HepG2 (cell line): ENCODE results near the gene SMAD6. TPM values are rescaled to one million over a fixed set of nuclear protein-coding genes. Genes with fewer than 3 reads are reported as not detected.

ENCODE experiments used
- BRD4 ChIP-seq: sonication (generic); formaldehyde crosslinking; IDR thresholded peaks from 2 replicates; pipeline ENCODE4 v1.4.0; 2020; ENCODE audit warnings: missing genetic modification reagents
- CEBPG ChIP-seq: IDR thresholded peaks from 2 replicates; pipeline ENCODE4 v1.6.1; 2016
- IRF2 ChIP-seq: IDR thresholded peaks from 2 replicates; pipeline ENCODE4 v1.6.1; 2018; ENCODE audit warnings: missing genetic modification reagents, missing compliant biosample characterization
- KDM2A ChIP-seq: sonication (generic); formaldehyde crosslinking; IDR thresholded peaks from 2 replicates; pipeline ENCODE4 v1.4.0; 2020; ENCODE audit warnings: low read depth, missing genetic modification reagents, borderline replicate concordance
- KMT2A ChIP-seq: sonication (generic); formaldehyde crosslinking; IDR thresholded peaks from 2 replicates; pipeline ENCODE4 v1.4.0; 2020; ENCODE audit warnings: missing genetic modification reagents
- MAZ ChIP-seq, 2 experiments: sonication (generic) in 1 of 2; formaldehyde crosslinking in 1 of 2; IDR thresholded peaks; 2 replicates each; pipeline versions ENCODE4 v1.5.0 to v1.6.1; 2012 to 2020; ENCODE audit warnings: low read depth in 2 of 2, mild to moderate bottlenecking in 2 of 2, borderline replicate concordance in 1 of 2, improper control_type of control experiment in 1 of 2, low read length in 1 of 2, missing genetic modification reagents in 1 of 2, moderate library complexity in 1 of 2
- MEF2D ChIP-seq: sonication (generic); formaldehyde crosslinking; IDR thresholded peaks from 2 replicates; pipeline ENCODE4 v1.5.1; 2020; ENCODE audit warnings: mild to moderate bottlenecking, missing genetic modification reagents
- MTERF4 ChIP-seq: sonication (generic); formaldehyde crosslinking; IDR thresholded peaks from 2 replicates; pipeline ENCODE4 v1.8.0; 2023; ENCODE audit warnings: mild to moderate bottlenecking, missing genetic modification reagents
- MXD4 ChIP-seq: IDR thresholded peaks from 2 replicates; pipeline ENCODE4 v1.6.1; 2016; ENCODE audit warnings: mild to moderate bottlenecking, missing biosample characterization, missing genetic modification reagents
- PHF8 ChIP-seq: sonication (generic); formaldehyde crosslinking; IDR thresholded peaks from 2 replicates; pipeline ENCODE4 v1.5.0; 2020; ENCODE audit warnings: missing genetic modification reagents
- POLR2G ChIP-seq: fragments of 200-400 bp; formaldehyde crosslinking; IDR thresholded peaks from 2 replicates; pipeline ENCODE4 v1.6.1; 2018; ENCODE audit warnings: mild to moderate bottlenecking, low read depth, low read length, moderate library complexity
- RAD21 ChIP-seq: fragments of 450-650 bp; formaldehyde crosslinking; IDR thresholded peaks from 2 replicates; pipeline ENCODE4 v1.5.0; 2020; ENCODE audit warnings: mild to moderate bottlenecking
- RXRA ChIP-seq: sonication (generic); formaldehyde crosslinking; IDR thresholded peaks from 2 replicates; pipeline ENCODE4 v1.5.1; 2020; ENCODE audit warnings: missing genetic modification reagents
- SRSF1 ChIP-seq: fragments of 200-400 bp; formaldehyde crosslinking; optimal IDR thresholded peaks from 2 replicates; pipeline ENCODE3; 2017; ENCODE audit warnings: mild to moderate bottlenecking, low read depth, low read length, moderate library complexity
- TARDBP ChIP-seq: sonication (generic); formaldehyde crosslinking; IDR thresholded peaks from 2 replicates; pipeline ENCODE4 v1.8.0; 2022; ENCODE audit warnings: mild to moderate bottlenecking, missing genetic modification reagents
- XBP1 ChIP-seq: sonication (generic); formaldehyde crosslinking; IDR thresholded peaks from 2 replicates; pipeline ENCODE4 v1.5.0; 2020; ENCODE audit warnings: missing genetic modification reagents
- YEATS2 ChIP-seq: sonication (generic); formaldehyde crosslinking; IDR thresholded peaks from 2 replicates; pipeline ENCODE4 v1.4.0; 2020; ENCODE audit warnings: missing genetic modification reagents, borderline replicate concordance
- ZMYM2 ChIP-seq: sonication (generic); formaldehyde crosslinking; IDR thresholded peaks from 2 replicates; pipeline ENCODE4 v1.8.0; 2022; ENCODE audit warnings: mild to moderate bottlenecking, missing genetic modification reagents
- ZNF20 ChIP-seq: sonication (generic); formaldehyde crosslinking; IDR thresholded peaks from 2 replicates; pipeline ENCODE4 v1.4.0; 2020; ENCODE audit warnings: mild to moderate bottlenecking, moderate library complexity, missing genetic modification reagents
- ZNF3 ChIP-seq: IDR thresholded peaks from 2 replicates; pipeline ENCODE4 v1.7.0; 2017; ENCODE audit warnings: inconsistent platforms
- ZNF382 ChIP-seq: sonication (generic); formaldehyde crosslinking; IDR thresholded peaks from 2 replicates; pipeline ENCODE4 v1.5.0; 2020; ENCODE audit warnings: missing genetic modification reagents, mild to moderate bottlenecking, borderline replicate concordance
- ZSCAN12 ChIP-seq: sonication (generic); formaldehyde crosslinking; IDR thresholded peaks from 2 replicates; pipeline ENCODE4 v1.9.0; 2021; ENCODE audit warnings: mild to moderate bottlenecking, missing genetic modification reagents
- polyA plus RNA-seq, 8 experiments: library from polyadenylated mRNA; depleted of rRNA in 3 of 8; stranded (reverse) in 7 of 8; unstranded in 1 of 8; fragments of >200 nt; fragmentation: Illumina TruSeq in 4 of 8; extraction: Trizol in 4 of 8; gene quantifications; 2 replicates each; pipeline versions ENCODE4 v1.2.1 to v1.2.3, GENCODE V29; 2011 to 2016; ENCODE audit warnings: low read depth in 4 of 8, missing spikeins in 1 of 8, mixed read lengths in 1 of 8; ENCODE audit not compliant: insufficient read depth in 1 of 8
- total RNA-seq, 5 experiments: library from RNA; depleted of rRNA; stranded (reverse); fragments of >200 nt; fragmentation: Illumina TruSeq; extraction: Trizol; gene quantifications; 2 replicates each; pipeline ENCODE4 v1.2.3, GENCODE V29; 2016; ENCODE audit warnings: low read depth in 1 of 5
- TF ChIP-seq, protein P1 (sequence below): sonication (generic); formaldehyde crosslinking; IDR thresholded peaks from 2 replicates; pipeline ENCODE4 v1.5.0; 2020; ENCODE audit warnings: missing genetic modification reagents
- TF ChIP-seq, protein P2 (sequence below): sonication (generic); formaldehyde crosslinking; IDR thresholded peaks from 2 replicates; pipeline ENCODE4 v1.4.0; 2020; ENCODE audit warnings: missing genetic modification reagents
- TF ChIP-seq, protein P3 (sequence below): IDR thresholded peaks from 2 replicates; pipeline ENCODE4 v1.6.1; 2016; ENCODE audit warnings: missing genetic modification reagents, missing compliant biosample characterization

Gene SMAD6
- total and polyA plus RNA-seq, 2 of the 13 experiments (the other 11 are each of a cell fraction or from before 2014, with no cell fraction given): 3.3 to 4.4 TPM

DNA sequence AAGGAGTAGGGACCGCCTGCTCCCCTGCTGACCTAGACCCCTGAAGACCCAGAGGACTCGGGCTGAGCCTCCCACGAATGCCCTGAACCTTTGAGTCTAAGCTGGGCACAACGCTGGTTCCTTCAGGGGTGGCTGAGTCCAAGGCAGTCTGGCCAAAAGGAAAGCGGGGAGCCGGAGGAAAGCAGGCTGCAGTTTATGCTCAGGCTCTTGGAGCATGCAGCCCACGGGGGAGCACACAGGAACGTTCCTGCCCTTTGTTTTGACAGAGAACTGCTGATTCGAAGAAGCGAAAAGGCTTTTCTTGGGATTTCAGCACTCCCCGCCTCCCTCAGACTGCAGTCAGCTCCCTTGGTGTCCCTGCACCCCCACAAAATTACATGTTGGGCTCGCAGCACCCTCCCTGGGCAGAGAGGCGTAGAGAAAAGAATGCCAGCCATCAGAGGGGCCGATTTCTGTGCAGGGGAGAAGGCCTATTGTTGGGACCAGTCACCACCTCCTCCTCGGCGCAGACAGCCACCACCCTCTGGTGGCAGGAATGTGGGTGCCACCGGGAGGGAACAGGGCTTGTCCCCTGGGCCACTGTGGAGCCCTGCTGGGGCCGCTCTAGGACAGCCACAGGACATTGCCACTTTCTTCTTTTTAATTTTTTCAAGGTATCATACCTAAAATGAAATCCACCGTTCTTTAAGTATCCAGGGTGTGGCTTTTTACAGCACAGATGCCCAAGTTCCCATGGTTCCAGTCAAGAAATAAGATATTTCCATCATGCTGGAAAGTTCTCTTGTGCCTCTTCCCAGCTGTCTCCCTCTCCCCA lies 72.2 kb downstream of the SMAD6 start (continued):
- TF ChIP-seq, protein P1, sequence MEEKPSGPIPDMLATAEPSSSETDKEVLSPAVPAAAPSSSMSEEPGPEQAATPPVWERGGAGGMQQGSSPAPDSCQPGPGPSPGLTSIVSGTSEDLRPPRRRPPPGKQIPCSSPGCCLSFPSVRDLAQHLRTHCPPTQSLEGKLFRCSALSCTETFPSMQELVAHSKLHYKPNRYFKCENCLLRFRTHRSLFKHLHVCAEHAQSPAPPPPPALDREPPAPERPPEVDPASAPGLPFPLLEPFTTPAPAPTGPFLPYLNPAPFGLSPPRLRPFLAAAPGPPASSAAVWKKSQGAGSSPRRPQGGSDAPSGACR (CRISPR knock-in tag): 0 out of 2 replicates have a peak, but pooled peaks have one; percentile 36
- peak; percentile 87 for TF ChIP-seq KDM2A
- TF ChIP-seq BRD4 (CRISPR knock-in tag): no peak
- TF ChIP-seq PHF8: no peak
- no peak for TF ChIP-seq YEATS2 (CRISPR knock-in tag)
- TF ChIP-seq MEF2D (CRISPR knock-in tag): no peak
- TF ChIP-seq, protein P2, sequence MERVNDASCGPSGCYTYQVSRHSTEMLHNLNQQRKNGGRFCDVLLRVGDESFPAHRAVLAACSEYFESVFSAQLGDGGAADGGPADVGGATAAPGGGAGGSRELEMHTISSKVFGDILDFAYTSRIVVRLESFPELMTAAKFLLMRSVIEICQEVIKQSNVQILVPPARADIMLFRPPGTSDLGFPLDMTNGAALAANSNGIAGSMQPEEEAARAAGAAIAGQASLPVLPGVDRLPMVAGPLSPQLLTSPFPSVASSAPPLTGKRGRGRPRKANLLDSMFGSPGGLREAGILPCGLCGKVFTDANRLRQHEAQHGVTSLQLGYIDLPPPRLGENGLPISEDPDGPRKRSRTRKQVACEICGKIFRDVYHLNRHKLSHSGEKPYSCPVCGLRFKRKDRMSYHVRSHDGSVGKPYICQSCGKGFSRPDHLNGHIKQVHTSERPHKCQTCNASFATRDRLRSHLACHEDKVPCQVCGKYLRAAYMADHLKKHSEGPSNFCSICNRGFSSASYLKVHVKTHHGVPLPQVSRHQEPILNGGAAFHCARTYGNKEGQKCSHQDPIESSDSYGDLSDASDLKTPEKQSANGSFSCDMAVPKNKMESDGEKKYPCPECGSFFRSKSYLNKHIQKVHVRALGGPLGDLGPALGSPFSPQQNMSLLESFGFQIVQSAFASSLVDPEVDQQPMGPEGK (CRISPR knock-in tag): peak; percentile 84
- TF ChIP-seq XBP1 (CRISPR knock-in tag): no peak
- no peak for TF ChIP-seq SRSF1
- TF ChIP-seq KMT2A (CRISPR knock-in tag): peak; percentile 27; the same call in 1 of the 2 replicates
- no peak for TF ChIP-seq ZMYM2 (CRISPR knock-in tag)
- TF ChIP-seq ZNF3 (CRISPR knock-in tag): 0 out of 2 replicates have a peak, but pooled peaks have one; percentile 40
- peak; percentile 78 for TF ChIP-seq MAZ (IDR thresholded peaks at IDR 0.05; ENCODE audit: borderline replicate concordance, low read depth, low read length)
- peak; percentile 58; the same call in 1 of the 2 replicates for TF ChIP-seq MAZ (CRISPR knock-in tag; IDR thresholded peaks at IDR 0.05; ENCODE audit: low read depth)
- TF ChIP-seq CEBPG: peak; percentile 13; the same call in 1 of the 2 replicates
- 0 out of 2 replicates have a peak, but pooled peaks have one; percentile 24 for TF ChIP-seq MXD4 (CRISPR knock-in tag)
- peak; percentile 41; the same call in 1 of the 2 replicates for TF ChIP-seq MTERF4
- peak; percentile 73 for TF ChIP-seq IRF2 (CRISPR knock-in tag)
- peak; percentile 97 for TF ChIP-seq RAD21 (CRISPR knock-in tag)
- peak; percentile 50; the same call in 1 of the 2 replicates for TF ChIP-seq RXRA (CRISPR knock-in tag)
- no peak for TF ChIP-seq ZNF382 (CRISPR knock-in tag)
- TF ChIP-seq ZNF20 (CRISPR knock-in tag): no peak
- no peak for TF ChIP-seq POLR2G
- TF ChIP-seq TARDBP (CRISPR knock-in tag): peak; percentile 50; the same call in 1 of the 2 replicates
- TF ChIP-seq, protein P3, sequence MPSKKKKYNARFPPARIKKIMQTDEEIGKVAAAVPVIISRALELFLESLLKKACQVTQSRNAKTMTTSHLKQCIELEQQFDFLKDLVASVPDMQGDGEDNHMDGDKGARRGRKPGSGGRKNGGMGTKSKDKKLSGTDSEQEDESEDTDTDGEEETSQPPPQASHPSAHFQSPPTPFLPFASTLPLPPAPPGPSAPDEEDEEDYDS (CRISPR knock-in tag): 0 out of 2 replicates have a peak, but pooled peaks have one; percentile 10
- TF ChIP-seq ZSCAN12 (CRISPR knock-in tag): no peak
